Suprapubic skin (tissue), 4 donors: Measurements from ENCODE around the gene CNGB1. TPM values are rescaled to one million over a fixed set of nuclear protein-coding genes. Genes with fewer than 3 reads are reported as not detected.

Experiments
- DNase-seq, 2 donors: peaks; one replicate each; pipeline ENCODE4 v3.0.0-alpha.2; 2019; ENCODE audit warnings: low spot score in 2 of 2
- H3K27ac ChIP-seq: fragments of 200-600 bp; sonication (generic); one replicate; pipeline ENCODE4 v1.5.1; 2019
- H3K27me3 ChIP-seq: fragments of 200-600 bp; sonication (generic); one replicate; pipeline ENCODE4 v1.5.1; 2019
- H3K36me3 ChIP-seq: fragments of 200-600 bp; sonication (generic); one replicate; pipeline ENCODE4 v1.5.1; 2019
- H3K4me1 ChIP-seq: fragments of 200-600 bp; sonication (generic); one replicate; pipeline ENCODE4 v1.5.1; 2019
- H3K4me3 ChIP-seq: fragments of 200-600 bp; sonication (generic); one replicate; pipeline ENCODE4 v1.5.1; 2019; ENCODE audit warnings: mild to moderate bottlenecking
- H3K9me3 ChIP-seq: fragments of 200-600 bp; sonication (generic); one replicate; pipeline ENCODE4 v1.5.1; 2019
- CTCF ChIP-seq, 2 donors: fragments of 200-600 bp in 1 of 2; fragments of 450-650 bp in 1 of 2; sonication (generic) in 1 of 2; IDR thresholded peaks; one replicate each; pipeline ENCODE4 v1.5.1; 2016 to 2019; ENCODE audit warnings: antibody characterized with exemption in 2 of 2, mild to moderate bottlenecking in 1 of 2, moderate library complexity in 1 of 2
- EP300 ChIP-seq: sonication (generic); formaldehyde crosslinking; IDR thresholded peaks from one replicate; pipeline ENCODE4 v1.6.1; 2017; ENCODE audit warnings: antibody characterized with exemption
- POLR2A ChIP-seq, 2 donors: fragments of 450-650 bp; IDR thresholded peaks; one replicate each; pipeline ENCODE4 v1.6.1; 2017; ENCODE audit warnings: antibody characterized with exemption in 2 of 2, mild to moderate bottlenecking in 2 of 2, moderate library complexity in 2 of 2
- POLR2AphosphoS5 ChIP-seq, 3 donors: sonication (generic); formaldehyde crosslinking; IDR thresholded peaks; one replicate each; pipeline ENCODE4 v1.6.1; 2017; ENCODE audit warnings: antibody characterized with exemption in 3 of 3
- WGBS: methylation state at CpG from one replicate; pipeline ENCODE4 v1.1.5; 2018; 5-methylcytosine and 5-hydroxymethylcytosine counted together
- total RNA-seq, 4 donors: library from RNA; depleted of rRNA; stranded (reverse); fragments of >200 nt; gene quantifications; one replicate each; pipeline ENCODE4 v1.1.0, GENCODE V29; 2016

Gene CNGB1
- total RNA-seq, 4 donors from 2014 or later = 0.08 TPM; not detected in 3

DNA sequence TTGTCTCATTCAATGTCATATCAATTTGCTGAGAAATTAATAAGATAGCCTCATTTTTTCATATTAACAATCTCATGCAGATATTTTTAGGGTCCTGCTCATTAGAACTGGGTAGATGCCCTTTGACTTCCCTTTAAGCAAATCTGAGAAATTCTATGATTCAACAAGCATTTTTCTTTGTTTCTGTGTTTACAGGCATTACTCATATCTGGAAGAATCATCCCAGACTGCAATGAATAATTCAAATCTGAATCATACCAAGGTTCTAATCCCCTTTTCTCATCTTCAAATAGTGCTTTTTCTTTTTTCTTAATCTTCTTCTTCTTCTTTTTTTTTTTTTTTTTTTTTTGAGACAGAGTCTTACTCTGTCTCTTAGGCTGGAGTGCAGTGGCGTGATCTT, 99.5 kb downstream of the CNGB1 start:
- WGBS = 79% methylated on average over 1 of the region's 1 CpG
- no peak for TF ChIP-seq POLR2A (IDR thresholded peaks at IDR 0.05)
- TF ChIP-seq POLR2AphosphoS5 (IDR thresholded peaks at IDR 0.05) = no peak
- TF ChIP-seq EP300 = no peak
- no peak for TF ChIP-seq CTCF (IDR thresholded peaks at IDR 0.05)
- no peak for DNase-seq
- Histone ChIP-seq H3K27ac (no peak overlapping the region), H3K4me1 (no peaks in the 10 kb centered on the region), H3K27me3 (peaks cover 13% of the 10 kb centered on the region), H3K36me3 (no peaks in the 10 kb centered on the region), H3K9me3 (no peaks in the 10 kb centered on the region), H3K4me3 (no peak overlapping the region)

- Histone ChIP-seq H3K4me1 (no peaks in the 10 kb centered on the region), H3K9me3 (no peaks in the 10 kb centered on the region), H3K36me3 (no peaks in the 10 kb centered on the region), H3K27me3 (peaks cover 13% of the 10 kb centered on the region), H3K4me3 (no peak overlapping the region), H3K27ac (no peak overlapping the region)
- no peak for DNase-seq
- 68% methylated on average over 7 of the region's 7 CpGs for WGBS
- TF ChIP-seq CTCF (IDR thresholded peaks at IDR 0.05) = no peak
- no peak for TF ChIP-seq POLR2A (IDR thresholded peaks at IDR 0.05)
- no peak for TF ChIP-seq POLR2AphosphoS5 (IDR thresholded peaks at IDR 0.05)
- TF ChIP-seq EP300 = no peak
Measured at GRCh38 chr16:57870753-57871454, 100.0 kb downstream of the CNGB1 start.

GRCh38 chr16:57868913-57869520, 101.9 kb downstream of the CNGB1 start:
- Histone ChIP-seq H3K4me1 (no peaks in the 10 kb centered on the region), H3K36me3 (no peaks in the 10 kb centered on the region), H3K27ac (no peak overlapping the region), H3K27me3 (peaks cover 11% of the 10 kb centered on the region), H3K9me3 (no peaks in the 10 kb centered on the region), H3K4me3 (no peak overlapping the region)
- peak in 1 of 2 donors; percentile 28 for DNase-seq
- 79% methylated on average over 13 of the region's 13 CpGs for WGBS
- no peak for TF ChIP-seq POLR2AphosphoS5 (IDR thresholded peaks at IDR 0.05)
- no peak for TF ChIP-seq CTCF (IDR thresholded peaks at IDR 0.05)
- TF ChIP-seq EP300 = no peak
- TF ChIP-seq POLR2A (IDR thresholded peaks at IDR 0.05) = no peak

DNA sequence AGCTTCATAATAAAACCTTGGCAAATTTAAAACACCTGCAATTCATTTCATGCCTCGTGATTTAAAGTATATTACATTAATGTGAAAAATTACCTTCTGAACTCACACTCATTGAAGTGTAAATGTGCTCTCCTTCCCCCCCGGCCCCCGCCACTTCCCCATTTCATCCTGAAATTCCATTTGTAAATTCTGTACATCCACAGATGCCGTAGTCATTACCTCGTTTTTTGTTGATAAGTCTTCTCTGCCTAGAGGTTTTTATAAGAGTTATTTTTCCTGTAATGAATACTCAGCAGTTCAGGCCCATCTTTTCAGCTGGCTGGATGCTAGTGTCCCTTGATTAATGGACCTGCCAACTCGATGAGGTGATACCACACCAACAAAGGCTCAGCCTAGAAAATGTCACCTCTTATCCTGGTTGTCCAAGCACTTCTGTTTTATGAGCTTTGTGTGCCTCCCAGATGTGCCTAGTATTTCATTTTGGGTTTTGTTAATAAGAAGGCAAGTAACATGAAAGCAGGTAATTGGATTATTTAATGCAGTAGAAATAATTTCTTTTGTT, 103.8 kb downstream of the CNGB1 start:
- Histone ChIP-seq H3K4me1 (peaks cover 8% of the 10 kb centered on the region), H3K27ac (no peak overlapping the region), H3K27me3 (no peaks in the 10 kb centered on the region), H3K36me3 (no peaks in the 10 kb centered on the region), H3K9me3 (no peaks in the 10 kb centered on the region), H3K4me3 (no peak overlapping the region)
- DNase-seq = peak in 1 of 2 donors; percentile 28
- 48% methylated on average over 6 of the region's 6 CpGs for WGBS
- TF ChIP-seq POLR2AphosphoS5 (IDR thresholded peaks at IDR 0.05) (no peak), POLR2A (IDR thresholded peaks at IDR 0.05) (no peak), EP300 (no peak), CTCF (IDR thresholded peaks at IDR 0.05) (no peak)

DNA sequence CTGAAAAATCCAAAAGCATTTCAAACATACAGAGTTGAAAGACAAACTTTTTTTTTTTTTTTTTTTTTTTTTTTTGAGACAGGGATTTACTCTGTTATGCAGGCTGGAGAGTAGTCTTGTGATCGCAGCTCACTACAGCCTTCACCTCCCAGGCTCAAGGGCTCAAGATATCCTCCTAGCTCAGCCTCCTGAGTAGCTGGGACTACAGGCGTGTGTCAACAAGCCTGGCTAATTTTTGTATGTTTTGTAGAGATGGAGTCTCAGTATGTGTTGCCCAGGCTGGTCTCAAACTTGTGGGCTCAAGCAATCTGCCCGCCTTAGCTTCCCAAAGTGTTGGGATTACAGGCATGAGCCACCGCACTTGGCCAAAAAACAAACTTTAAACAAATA, 104.4 kb downstream of the CNGB1 start:
- Histone ChIP-seq H3K36me3 (no peaks in the 10 kb centered on the region), H3K27me3 (no peaks in the 10 kb centered on the region), H3K9me3 (no peaks in the 10 kb centered on the region), H3K4me1 (peaks cover 8% of the 10 kb centered on the region), H3K4me3 (no peak overlapping the region), H3K27ac (no peak overlapping the region)
- TF ChIP-seq CTCF (IDR thresholded peaks at IDR 0.05) = no peak
- no peak for TF ChIP-seq POLR2AphosphoS5 (IDR thresholded peaks at IDR 0.05)
- no peak for TF ChIP-seq POLR2A (IDR thresholded peaks at IDR 0.05)
- no peak for TF ChIP-seq EP300
- WGBS = 60% methylated on average over 4 of the region's 4 CpGs
- peak in 1 of 2 donors; percentile 38 for DNase-seq
